ENCODE data around the gene EFNB2.

GRCh38 chr13:106468207-106468606 lies 67.3 kb downstream of the EFNB2 start:
- TF ChIP-seq, protein P1, sequence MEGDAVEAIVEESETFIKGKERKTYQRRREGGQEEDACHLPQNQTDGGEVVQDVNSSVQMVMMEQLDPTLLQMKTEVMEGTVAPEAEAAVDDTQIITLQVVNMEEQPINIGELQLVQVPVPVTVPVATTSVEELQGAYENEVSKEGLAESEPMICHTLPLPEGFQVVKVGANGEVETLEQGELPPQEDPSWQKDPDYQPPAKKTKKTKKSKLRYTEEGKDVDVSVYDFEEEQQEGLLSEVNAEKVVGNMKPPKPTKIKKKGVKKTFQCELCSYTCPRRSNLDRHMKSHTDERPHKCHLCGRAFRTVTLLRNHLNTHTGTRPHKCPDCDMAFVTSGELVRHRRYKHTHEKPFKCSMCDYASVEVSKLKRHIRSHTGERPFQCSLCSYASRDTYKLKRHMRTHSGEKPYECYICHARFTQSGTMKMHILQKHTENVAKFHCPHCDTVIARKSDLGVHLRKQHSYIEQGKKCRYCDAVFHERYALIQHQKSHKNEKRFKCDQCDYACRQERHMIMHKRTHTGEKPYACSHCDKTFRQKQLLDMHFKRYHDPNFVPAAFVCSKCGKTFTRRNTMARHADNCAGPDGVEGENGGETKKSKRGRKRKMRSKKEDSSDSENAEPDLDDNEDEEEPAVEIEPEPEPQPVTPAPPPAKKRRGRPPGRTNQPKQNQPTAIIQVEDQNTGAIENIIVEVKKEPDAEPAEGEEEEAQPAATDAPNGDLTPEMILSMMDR (IDR thresholded peaks at IDR 0.05): no peak
- TF ChIP-seq POLR2A (IDR thresholded peaks at IDR 0.05): no peak
- no peak for TF ChIP-seq POLR2AphosphoS5 (IDR thresholded peaks at IDR 0.05)
- no peak for TF ChIP-seq EP300 (IDR thresholded peaks at IDR 0.05; ENCODE audit: low read depth)
